ENCODE results near the gene CERK. TPM values are rescaled to one million over a fixed set of nuclear protein-coding genes. Genes with fewer than 3 reads are reported as not detected.
A peak's percentile ranks its signal among the peaks of the same experiment; 100 is the strongest.
"Not testable (repeated sequence)": the region's sequence is repeated elsewhere in the genome, so short reads cannot be mapped to it uniquely, and the experiment has no call there.

The CERK gene
- total RNA-seq, 1 donor from 2014 or later, result 145 TPM

DNA sequence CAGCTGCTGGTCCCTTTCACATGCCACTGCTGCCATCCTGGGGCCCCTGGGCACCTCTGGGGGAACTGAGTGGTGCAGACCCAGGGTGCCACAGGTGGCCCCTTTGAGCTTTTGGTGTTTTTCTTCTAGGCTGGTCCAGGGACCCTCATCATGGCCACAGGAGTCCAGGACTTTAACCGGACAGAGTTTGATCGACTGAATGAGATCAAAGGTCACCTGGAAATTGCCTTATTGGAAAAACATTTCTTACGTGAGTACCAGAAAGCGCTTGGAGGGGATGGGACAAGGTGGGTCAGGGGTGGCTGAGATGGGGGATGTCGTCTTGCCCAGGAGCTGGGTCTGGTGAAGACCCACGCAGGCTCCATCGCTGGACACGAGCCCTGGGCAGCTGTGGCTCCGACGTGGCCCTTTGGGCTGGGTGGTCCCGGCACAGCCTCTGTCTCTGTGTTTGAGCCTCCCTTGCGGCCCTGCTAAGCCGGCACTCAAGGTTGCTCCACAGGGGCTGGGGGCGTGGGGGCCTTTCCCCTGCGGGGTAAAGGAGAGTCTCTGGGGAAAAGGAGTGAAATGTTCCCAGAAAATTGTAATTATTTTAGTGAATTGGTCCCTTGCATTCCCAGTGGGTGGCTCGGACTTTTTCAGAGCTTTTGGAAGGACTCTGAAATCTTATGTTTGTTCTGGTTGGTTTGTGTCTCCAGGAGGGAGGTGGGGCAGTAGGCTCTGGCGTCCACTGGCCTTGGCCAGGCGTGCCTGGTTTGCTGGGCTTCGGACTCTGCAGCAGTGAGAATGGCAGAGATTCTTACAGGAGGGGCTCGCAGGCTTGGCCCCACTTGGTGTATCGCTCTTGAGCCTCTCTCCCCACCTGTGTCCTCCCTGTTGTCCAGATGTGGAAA lies 100.1 kb downstream of the CERK start:
- no peak overlapping the region for H3K4me3 Mint-ChIP-seq (ENCODE audit: unreplicated experiment)
- H3K27me3 Mint-ChIP-seq (ENCODE audit: unreplicated experiment), result peaks cover 25% of the 10 kb centered on the region
- peaks cover 16% of the 10 kb centered on the region for H3K36me3 Mint-ChIP-seq (ENCODE audit: unreplicated experiment)
- H3K9me3 Mint-ChIP-seq (ENCODE audit: unreplicated experiment), result peaks cover 23% of the 10 kb centered on the region
- no peak overlapping the region for H3K27ac Mint-ChIP-seq (ENCODE audit: unreplicated experiment)
- TF ChIP-seq, protein P1, sequence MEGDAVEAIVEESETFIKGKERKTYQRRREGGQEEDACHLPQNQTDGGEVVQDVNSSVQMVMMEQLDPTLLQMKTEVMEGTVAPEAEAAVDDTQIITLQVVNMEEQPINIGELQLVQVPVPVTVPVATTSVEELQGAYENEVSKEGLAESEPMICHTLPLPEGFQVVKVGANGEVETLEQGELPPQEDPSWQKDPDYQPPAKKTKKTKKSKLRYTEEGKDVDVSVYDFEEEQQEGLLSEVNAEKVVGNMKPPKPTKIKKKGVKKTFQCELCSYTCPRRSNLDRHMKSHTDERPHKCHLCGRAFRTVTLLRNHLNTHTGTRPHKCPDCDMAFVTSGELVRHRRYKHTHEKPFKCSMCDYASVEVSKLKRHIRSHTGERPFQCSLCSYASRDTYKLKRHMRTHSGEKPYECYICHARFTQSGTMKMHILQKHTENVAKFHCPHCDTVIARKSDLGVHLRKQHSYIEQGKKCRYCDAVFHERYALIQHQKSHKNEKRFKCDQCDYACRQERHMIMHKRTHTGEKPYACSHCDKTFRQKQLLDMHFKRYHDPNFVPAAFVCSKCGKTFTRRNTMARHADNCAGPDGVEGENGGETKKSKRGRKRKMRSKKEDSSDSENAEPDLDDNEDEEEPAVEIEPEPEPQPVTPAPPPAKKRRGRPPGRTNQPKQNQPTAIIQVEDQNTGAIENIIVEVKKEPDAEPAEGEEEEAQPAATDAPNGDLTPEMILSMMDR (IDR thresholded peaks at IDR 0.05; ENCODE audit: partially characterized antibody, unreplicated experiment), result no peak
- no peak for DNase-seq
- H3K4me1 Mint-ChIP-seq (ENCODE audit: low read depth, unreplicated experiment), result peaks cover 35% of the 10 kb centered on the region

- no peak for DNase-seq
- Mint-ChIP-seq H3K27ac (ENCODE audit: unreplicated experiment) (peak overlapping the region; percentile 17), H3K9me3 (ENCODE audit: unreplicated experiment) (peaks cover 21% of the 10 kb centered on the region), H3K27me3 (ENCODE audit: unreplicated experiment) (peaks cover 20% of the 10 kb centered on the region), H3K36me3 (ENCODE audit: unreplicated experiment) (peaks cover 4% of the 10 kb centered on the region), H3K4me3 (ENCODE audit: unreplicated experiment) (no peak overlapping the region), H3K4me1 (ENCODE audit: low read depth, unreplicated experiment) (peaks cover 27% of the 10 kb centered on the region)
- TF ChIP-seq, protein P1 (IDR thresholded peaks at IDR 0.05; ENCODE audit: partially characterized antibody, unreplicated experiment), result no peak
Measured at GRCh38 chr22:46636221-46637002, 101.6 kb downstream of the CERK start.

GRCh38 chr22:46635756-46636155 lies 102.3 kb downstream of the CERK start:
- TF ChIP-seq, protein P1 (IDR thresholded peaks at IDR 0.05; ENCODE audit: partially characterized antibody, unreplicated experiment), result no peak
- Mint-ChIP-seq H3K27me3 (ENCODE audit: unreplicated experiment) (peaks cover 19% of the 10 kb centered on the region), H3K9me3 (ENCODE audit: unreplicated experiment) (peaks cover 17% of the 10 kb centered on the region), H3K4me1 (ENCODE audit: low read depth, unreplicated experiment) (peaks cover 23% of the 10 kb centered on the region), H3K4me3 (ENCODE audit: unreplicated experiment) (no peak overlapping the region), H3K27ac (ENCODE audit: unreplicated experiment) (no peak overlapping the region), H3K36me3 (ENCODE audit: unreplicated experiment) (no peaks in the 10 kb centered on the region)
- no peak for DNase-seq

DNA sequence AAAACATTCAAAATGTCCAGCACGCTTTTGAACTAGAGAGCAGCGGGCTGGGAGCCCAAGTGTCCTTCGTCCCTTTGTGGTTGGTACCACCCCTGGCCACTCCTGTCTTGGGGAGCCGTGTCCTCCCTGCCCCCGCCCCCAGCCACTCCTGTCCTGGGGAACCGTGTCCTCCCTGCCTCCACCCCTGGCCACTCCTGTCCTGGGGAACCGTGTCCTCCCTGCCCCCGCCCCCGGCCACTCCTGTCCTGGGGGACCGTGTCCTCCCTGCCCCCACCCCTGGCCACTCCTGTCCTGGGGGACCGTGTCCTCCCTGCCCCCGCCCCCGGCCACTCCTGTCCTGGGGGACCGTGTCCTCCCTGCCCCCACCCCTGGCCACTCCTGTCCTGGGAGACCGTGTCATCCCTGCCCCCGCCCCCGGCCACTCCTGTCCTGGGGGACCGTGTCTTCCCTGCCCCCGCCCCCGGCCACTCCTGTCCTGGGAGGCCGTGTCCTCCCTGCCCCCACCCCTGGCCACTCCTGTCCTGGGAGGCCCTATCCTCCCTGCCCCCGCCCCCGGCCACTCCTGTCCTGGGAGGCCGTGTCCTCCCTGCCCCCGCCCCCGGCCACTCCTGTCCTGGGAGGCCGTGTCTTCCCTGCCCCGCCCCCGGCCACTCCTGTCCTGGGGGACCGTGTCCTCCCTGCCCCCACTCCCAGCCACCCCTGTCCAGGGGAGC lies 102.9 kb downstream of the CERK start:
- not testable (repeated sequence) for H3K27ac Mint-ChIP-seq (ENCODE audit: unreplicated experiment); H3K4me3 Mint-ChIP-seq (ENCODE audit: unreplicated experiment); H3K36me3 Mint-ChIP-seq (ENCODE audit: unreplicated experiment)
- peak; percentile 80 for DNase-seq
- H3K9me3 Mint-ChIP-seq (ENCODE audit: unreplicated experiment), result peaks cover 18% of the 10 kb centered on the region
- H3K27me3 Mint-ChIP-seq (ENCODE audit: unreplicated experiment), result peaks cover 19% of the 10 kb centered on the region
- peaks cover 19% of the 10 kb centered on the region for H3K4me1 Mint-ChIP-seq (ENCODE audit: low read depth, unreplicated experiment)

Other genes with a start within 250 kb of the CERK start
- 0.27 TPM for gene CELSR1, start 200.6 kb downstream of the CERK start, total RNA-seq (ENCODE audit: unreplicated experiment)
- 85.7 TPM for gene GRAMD4, start 117.9 kb downstream of the CERK start, total RNA-seq (ENCODE audit: unreplicated experiment)
- gene TBC1D22A, start 24.4 kb upstream of the CERK start, total RNA-seq (ENCODE audit: unreplicated experiment), result 23.0 TPM

Data from glutamatergic neuron (in vitro differentiated cells).